Measurements from ENCODE around the gene SLC9A1.
A peak's percentile ranks its signal among the peaks of the same experiment; 100 is the strongest.
"Not testable (repeated sequence)": the region's sequence is repeated elsewhere in the genome, so short reads cannot be mapped to it uniquely, and the experiment has no call there.

The SLC9A1 gene

GRCh38 chr1:27154991-27155781 is at the start of gene SLC9A1:
Gene SLC9A1 (minus strand): TSS chr1:27155125. CDS start chr1:27154334, 791 bp downstream.
- Histone ChIP-seq H3K4me1 (peaks cover 8% of the 10 kb centered on the region), H3K79me2 (no peaks in the 10 kb centered on the region), H3K9ac (no peak within 1 kb of the TSS), H3K27me3 (ENCODE audit: control insufficient read depth, insufficient read depth, low read length) (no peaks in the 10 kb centered on the region), H3K36me3 (ENCODE audit: control insufficient read depth, insufficient read depth, low read length) (no peaks in the 10 kb centered on the region), H3K4me3 (ENCODE audit: low read depth, low read length) (peak within 1 kb of the TSS; percentile 63), H3K27ac (peak within 1 kb of the TSS; percentile 79), H3K9me3 (ENCODE audit: control insufficient read depth, low read length) (no peaks in the 10 kb centered on the region), H2AFZ (peak within 1 kb of the TSS; percentile 87), H3K4me2 (ENCODE audit: low read length) (peak within 1 kb of the TSS; percentile 96)
- TF ChIP-seq CTCF (IDR thresholded peaks at IDR 0.05), result peak; percentile 53

GRCh38 chr1:27203946-27204345 is 49.0 kb upstream of the SLC9A1 start:
- no peak overlapping the region for H3K4me3 ChIP-seq (ENCODE audit: low read depth, low read length)
- H3K79me2 ChIP-seq, result no peaks in the 10 kb centered on the region
- H3K9me3 ChIP-seq (ENCODE audit: control insufficient read depth, low read length), result no peaks in the 10 kb centered on the region
- H2AFZ ChIP-seq, result no peak overlapping the region
- no peaks in the 10 kb centered on the region for H3K36me3 ChIP-seq (ENCODE audit: control insufficient read depth, insufficient read depth, low read length)
- no peak for TF ChIP-seq CTCF (IDR thresholded peaks at IDR 0.05)
- no peak overlapping the region for H3K4me2 ChIP-seq (ENCODE audit: low read length)
- no peak overlapping the region for H3K9ac ChIP-seq
- H3K4me1 ChIP-seq, result no peaks in the 10 kb centered on the region
- no peak overlapping the region for H3K27ac ChIP-seq
- H3K27me3 ChIP-seq (ENCODE audit: control insufficient read depth, insufficient read depth, low read length), result no peaks in the 10 kb centered on the region

GRCh38 chr1:27201295-27201694 is 46.4 kb upstream of the SLC9A1 start:
- Histone ChIP-seq H2AFZ (no peak overlapping the region), H3K4me3 (ENCODE audit: low read depth, low read length) (no peak overlapping the region), H3K36me3 (ENCODE audit: control insufficient read depth, insufficient read depth, low read length) (no peaks in the 10 kb centered on the region), H3K9me3 (ENCODE audit: control insufficient read depth, low read length) (no peaks in the 10 kb centered on the region), H3K4me2 (ENCODE audit: low read length) (no peak overlapping the region), H3K27me3 (ENCODE audit: control insufficient read depth, insufficient read depth, low read length) (no peaks in the 10 kb centered on the region), H3K27ac (no peak overlapping the region), H3K4me1 (no peaks in the 10 kb centered on the region), H3K79me2 (no peaks in the 10 kb centered on the region), H3K9ac (no peak overlapping the region)
- no peak for TF ChIP-seq CTCF (IDR thresholded peaks at IDR 0.05)

GRCh38 chr1:27193194-27193593 is 38.3 kb upstream of the SLC9A1 start:
- Histone ChIP-seq H3K27ac (no peak overlapping the region), H3K27me3 (ENCODE audit: control insufficient read depth, insufficient read depth, low read length) (no peaks in the 10 kb centered on the region), H3K9me3 (ENCODE audit: control insufficient read depth, low read length) (no peaks in the 10 kb centered on the region), H3K4me3 (ENCODE audit: low read depth, low read length) (no peak overlapping the region), H3K4me1 (no peaks in the 10 kb centered on the region), H3K79me2 (no peaks in the 10 kb centered on the region), H2AFZ (no peak overlapping the region), H3K9ac (no peak overlapping the region), H3K36me3 (ENCODE audit: control insufficient read depth, insufficient read depth, low read length) (no peaks in the 10 kb centered on the region), H3K4me2 (ENCODE audit: low read length) (no peak overlapping the region)
- no peak for TF ChIP-seq CTCF (IDR thresholded peaks at IDR 0.05)

GRCh38 chr1:27192039-27192529 is 37.2 kb upstream of the SLC9A1 start:
- no peak overlapping the region for H3K27ac ChIP-seq
- TF ChIP-seq CTCF (IDR thresholded peaks at IDR 0.05), result no peak
- no peaks in the 10 kb centered on the region for H3K36me3 ChIP-seq (ENCODE audit: control insufficient read depth, insufficient read depth, low read length)
- no peak overlapping the region for H2AFZ ChIP-seq
- H3K4me1 ChIP-seq, result no peaks in the 10 kb centered on the region
- no peaks in the 10 kb centered on the region for H3K27me3 ChIP-seq (ENCODE audit: control insufficient read depth, insufficient read depth, low read length)
- no peak overlapping the region for H3K9ac ChIP-seq
- no peaks in the 10 kb centered on the region for H3K79me2 ChIP-seq
- no peak overlapping the region for H3K4me2 ChIP-seq (ENCODE audit: low read length)
- no peak overlapping the region for H3K4me3 ChIP-seq (ENCODE audit: low read depth, low read length)
- no peaks in the 10 kb centered on the region for H3K9me3 ChIP-seq (ENCODE audit: control insufficient read depth, low read length)

GRCh38 chr1:27184665-27185064 is 29.7 kb upstream of the SLC9A1 start:
- H3K36me3 ChIP-seq (ENCODE audit: control insufficient read depth, insufficient read depth, low read length); H3K4me3 ChIP-seq (ENCODE audit: low read depth, low read length): not testable (repeated sequence)

More at GRCh38 chr1:27184665-27185064, 29.7 kb upstream of the SLC9A1 start:
- H3K27ac ChIP-seq; H3K4me1 ChIP-seq; H3K9me3 ChIP-seq (ENCODE audit: control insufficient read depth, low read length); H3K79me2 ChIP-seq; H3K9ac ChIP-seq; H3K4me2 ChIP-seq (ENCODE audit: low read length); H2AFZ ChIP-seq; H3K27me3 ChIP-seq (ENCODE audit: control insufficient read depth, insufficient read depth, low read length): not testable (repeated sequence)

Measured in parathyroid adenoma (tissue), 2 donors.